Fibroblast of mammary gland (primary cell): Measurements from ENCODE around the gene BATF2.

ENCODE experiments used
- DNase-seq: peaks from one replicate; pipeline ENCODE4 v3.0.0-alpha.2; 2010; ENCODE audit warnings: low read depth
- H3K4me3 ChIP-seq: 2 replicates; pipeline ENCODE4 v1.5.1; 2011; ENCODE audit warnings: low read depth, mild to moderate bottlenecking, low read length, moderate library complexity; ENCODE audit not compliant: control insufficient read depth
- TF ChIP-seq, protein P1 (sequence below): conservative IDR thresholded peaks from 2 replicates; pipeline ENCODE4 v1.5.1; 2011; ENCODE audit warnings: low read depth, low read length, inconsistent platforms; ENCODE audit not compliant: control insufficient read depth, insufficient read depth

Gene BATF2

DNA sequence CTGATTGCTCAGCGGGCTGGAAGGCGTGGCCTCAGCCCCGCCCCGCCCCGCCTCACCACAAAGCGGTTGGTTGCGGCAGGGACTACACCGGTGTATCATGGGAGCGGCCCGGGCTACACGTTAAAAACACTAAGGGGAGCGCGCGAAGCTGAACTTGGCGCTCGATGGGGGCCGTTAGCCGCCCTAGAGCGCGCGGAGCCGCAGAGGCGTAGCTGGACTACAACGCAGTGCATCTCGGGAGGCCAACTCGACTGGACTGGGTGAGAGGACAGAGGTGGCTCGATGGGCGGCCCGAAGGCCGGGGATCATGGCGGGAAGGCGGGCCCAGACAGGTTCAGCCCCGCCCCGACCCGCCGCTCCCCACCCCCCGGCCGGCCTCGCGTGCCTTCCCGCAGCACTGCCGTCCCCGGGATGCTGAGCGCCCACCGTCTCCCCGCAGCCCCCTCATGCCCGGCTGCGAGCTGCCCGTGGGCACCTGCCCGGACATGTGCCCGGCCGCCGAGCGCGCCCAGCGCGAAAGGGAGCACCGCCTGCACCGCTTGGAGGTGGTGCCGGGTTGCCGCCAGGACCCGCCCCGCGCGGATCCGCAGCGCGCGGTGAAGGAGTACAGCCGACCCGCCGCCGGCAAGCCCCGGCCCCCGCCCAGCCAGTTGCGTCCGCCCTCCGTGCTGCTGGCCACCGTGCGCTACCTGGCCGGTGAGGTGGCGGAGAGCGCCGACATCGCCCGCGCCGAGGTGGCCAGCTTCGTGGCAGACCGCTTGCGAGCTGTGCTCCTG lies 44.3 kb upstream of the BATF2 start, which contains the start of gene SAC3D1:
SAC3D1 (plus strand) TSS at position 364 of the 776 bp plus-strand sequence; CDS start at position 447, 83 bp downstream.
- TF ChIP-seq, protein P1, sequence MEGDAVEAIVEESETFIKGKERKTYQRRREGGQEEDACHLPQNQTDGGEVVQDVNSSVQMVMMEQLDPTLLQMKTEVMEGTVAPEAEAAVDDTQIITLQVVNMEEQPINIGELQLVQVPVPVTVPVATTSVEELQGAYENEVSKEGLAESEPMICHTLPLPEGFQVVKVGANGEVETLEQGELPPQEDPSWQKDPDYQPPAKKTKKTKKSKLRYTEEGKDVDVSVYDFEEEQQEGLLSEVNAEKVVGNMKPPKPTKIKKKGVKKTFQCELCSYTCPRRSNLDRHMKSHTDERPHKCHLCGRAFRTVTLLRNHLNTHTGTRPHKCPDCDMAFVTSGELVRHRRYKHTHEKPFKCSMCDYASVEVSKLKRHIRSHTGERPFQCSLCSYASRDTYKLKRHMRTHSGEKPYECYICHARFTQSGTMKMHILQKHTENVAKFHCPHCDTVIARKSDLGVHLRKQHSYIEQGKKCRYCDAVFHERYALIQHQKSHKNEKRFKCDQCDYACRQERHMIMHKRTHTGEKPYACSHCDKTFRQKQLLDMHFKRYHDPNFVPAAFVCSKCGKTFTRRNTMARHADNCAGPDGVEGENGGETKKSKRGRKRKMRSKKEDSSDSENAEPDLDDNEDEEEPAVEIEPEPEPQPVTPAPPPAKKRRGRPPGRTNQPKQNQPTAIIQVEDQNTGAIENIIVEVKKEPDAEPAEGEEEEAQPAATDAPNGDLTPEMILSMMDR: no peak
- H3K4me3 ChIP-seq: peak within 1 kb of the TSS; percentile 65

GRCh38 chr11:65040520-65040846 lies 43.7 kb upstream of the BATF2 start:
- DNase-seq: no peak
- H3K4me3 ChIP-seq: peak overlapping the region; percentile 65
- TF ChIP-seq, protein P1: no peak

More for the DNA sequence above, 44.3 kb upstream of the BATF2 start, which contains the start of gene SAC3D1:
- DNase-seq: peak; percentile 96

GRCh38 chr11:65036931-65037330 lies 40.2 kb upstream of the BATF2 start:
- TF ChIP-seq, protein P1: no peak
- DNase-seq: no peak
- no peak overlapping the region for H3K4me3 ChIP-seq

DNA sequence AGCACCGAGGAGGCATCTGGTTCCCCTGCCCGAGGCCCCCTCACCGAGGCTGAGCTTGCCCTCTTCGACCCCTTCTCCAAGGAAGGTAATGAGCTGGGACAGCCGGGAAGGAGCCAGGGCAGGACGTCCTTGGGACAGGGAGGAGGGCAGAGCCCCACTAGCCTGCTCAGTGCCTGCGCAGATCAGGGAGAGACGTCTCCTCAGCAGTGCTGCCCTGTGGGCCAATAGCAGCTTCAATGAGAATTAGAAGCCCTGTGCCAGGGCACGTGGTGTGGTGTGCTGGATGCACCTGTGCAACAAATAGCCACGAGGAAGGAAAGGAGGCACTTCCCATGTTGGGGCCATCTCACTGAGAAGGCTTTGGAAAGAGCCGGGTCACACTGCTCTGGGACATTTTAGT lies 38.8 kb upstream of the BATF2 start:
- no peak overlapping the region for H3K4me3 ChIP-seq
- TF ChIP-seq, protein P1: no peak

GRCh38 chr11:65034423-65034822 lies 37.7 kb upstream of the BATF2 start:
- TF ChIP-seq, protein P1: no peak
- no peak for DNase-seq
- H3K4me3 ChIP-seq: no peak overlapping the region

More for the DNA sequence above, 38.8 kb upstream of the BATF2 start:
- DNase-seq: no peak

- no peak for DNase-seq
- no peak overlapping the region for H3K4me3 ChIP-seq
- TF ChIP-seq, protein P1: no peak
Observed at GRCh38 chr11:65032216-65032615, 35.4 kb upstream of the BATF2 start.
